GM18498 (cell line): ENCODE results near the gene ZNF423.

Source experiments
- ATAC-seq: cut with Tn5 transposase; IDR thresholded peaks from one replicate; pipeline ENCODE4 v1.9.1; 2021; ENCODE audit warnings: mild to moderate bottlenecking, moderate library complexity; ENCODE audit not compliant: unreplicated experiment

ZNF423 gene

GRCh38 chr16:49592546-49593423 lies 263.1 kb downstream of the ZNF423 start:
- ATAC-seq = no peak

- ATAC-seq = no peak
These were observed 265.6 kb downstream of the ZNF423 start for GRCh38 chr16:49590166-49590871.

GRCh38 chr16:49589544-49590031 lies 266.3 kb downstream of the ZNF423 start:
- ATAC-seq = no peak

- no peak for ATAC-seq
These were observed 267.1 kb downstream of the ZNF423 start for GRCh38 chr16:49588729-49589384.

GRCh38 chr16:49588026-49588425 lies 267.9 kb downstream of the ZNF423 start:
- ATAC-seq = no peak

GRCh38 chr16:49587511-49587910 lies 268.4 kb downstream of the ZNF423 start:
- no peak for ATAC-seq

GRCh38 chr16:49586466-49587450 lies 269.2 kb downstream of the ZNF423 start:
- ATAC-seq = no peak

- no peak for ATAC-seq
These were observed 270.6 kb downstream of the ZNF423 start for GRCh38 chr16:49585143-49585832.

- no peak for ATAC-seq
These were observed 272.0 kb downstream of the ZNF423 start for GRCh38 chr16:49583911-49584310.

GRCh38 chr16:49581630-49582298 lies 274.1 kb downstream of the ZNF423 start:
- no peak for ATAC-seq

GRCh38 chr16:49580751-49581303 lies 275.1 kb downstream of the ZNF423 start:
- ATAC-seq = no peak

- ATAC-seq = no peak
These were observed 277.4 kb downstream of the ZNF423 start for GRCh38 chr16:49578435-49579024.

GRCh38 chr16:49578018-49578417 lies 277.9 kb downstream of the ZNF423 start:
- ATAC-seq = no peak

- ATAC-seq = no peak
These were observed 279.0 kb downstream of the ZNF423 start for GRCh38 chr16:49576941-49577340.

- no peak for ATAC-seq
These were observed 279.8 kb downstream of the ZNF423 start for GRCh38 chr16:49576173-49576494.

- peak; percentile 99 for ATAC-seq
These were observed 280.4 kb downstream of the ZNF423 start for GRCh38 chr16:49575346-49576172.

- no peak for ATAC-seq
These were observed 281.1 kb downstream of the ZNF423 start for GRCh38 chr16:49574826-49575225.

GRCh38 chr16:49567950-49568349 lies 288.0 kb downstream of the ZNF423 start:
- no peak for ATAC-seq
